Osteoblast (primary cell): ENCODE measurements around the gene KYNU. TPM values are rescaled to one million over a fixed set of nuclear protein-coding genes. Genes with fewer than 3 reads are reported as not detected.

Experiments used
- DNase-seq: peaks from one replicate; pipeline ENCODE4 v3.0.0; 2011; ENCODE audit warnings: low spot score, mixed read lengths; ENCODE audit not compliant: insufficient read length; ENCODE audit errors: missing footprints
- H2AFZ ChIP-seq: 2 replicates; pipeline ENCODE4 v1.6.0; 2011; ENCODE audit warnings: mild to moderate bottlenecking, low read length
- H3K27ac ChIP-seq: 2 replicates; pipeline ENCODE4 v1.5.1; 2011; ENCODE audit warnings: mild to moderate bottlenecking, low read depth, low read length, moderate library complexity
- H3K27me3 ChIP-seq: 2 replicates; pipeline ENCODE4 v1.6.0; 2012; ENCODE audit warnings: mild to moderate bottlenecking, control low read depth, inconsistent platforms, low read length, moderate library complexity; ENCODE audit not compliant: insufficient read depth
- H3K36me3 ChIP-seq: 2 replicates; pipeline ENCODE4 v1.5.1; 2011; ENCODE audit warnings: mild to moderate bottlenecking, low read length, control low read depth, moderate library complexity; ENCODE audit not compliant: insufficient read depth
- H3K4me1 ChIP-seq: 2 replicates; pipeline ENCODE4 v1.5.1; 2011; ENCODE audit warnings: mild to moderate bottlenecking, low read length, control low read depth, moderate library complexity; ENCODE audit not compliant: insufficient read depth
- H3K4me2 ChIP-seq: 2 replicates; pipeline ENCODE4 v1.6.0; 2011; ENCODE audit warnings: mild to moderate bottlenecking, low read length; ENCODE audit not compliant: insufficient read depth
- H3K4me3 ChIP-seq: fragments of 200-600 bp; sonication (generic); 3 replicates; pipeline ENCODE4 v1.5.1; 2012; ENCODE audit warnings: mild to moderate bottlenecking, low read length, inconsistent platforms; ENCODE audit not compliant: insufficient read depth
- H3K79me2 ChIP-seq: 2 replicates; pipeline ENCODE4 v1.6.0; 2012; ENCODE audit warnings: mild to moderate bottlenecking, low read length, control low read depth, inconsistent platforms; ENCODE audit not compliant: insufficient read depth
- H3K9me3 ChIP-seq: 2 replicates; pipeline ENCODE4 v1.5.1; 2011; ENCODE audit warnings: low read depth, low read length, control low read depth
- H4K20me1 ChIP-seq: 2 replicates; pipeline ENCODE4 v1.6.0; 2012; ENCODE audit warnings: mild to moderate bottlenecking, low read length, control low read depth; ENCODE audit not compliant: insufficient read depth
- CTCF ChIP-seq: IDR thresholded peaks from 2 replicates; pipeline ENCODE4 v1.5.1; 2011; ENCODE audit warnings: mild to moderate bottlenecking, low read depth, low read length, moderate library complexity; ENCODE audit errors: extremely low read depth
- total RNA-seq: library from RNA; depleted of rRNA; stranded (reverse); fragments of >200 nt; gene quantifications from 2 replicates; pipeline ENCODE4 v1.2.3, GENCODE V29; 2012

KYNU gene
- total RNA-seq, 1 donor = 10.9 TPM

GRCh38 chr2:143075711-143076110 lies 198.2 kb downstream of the KYNU start:
- no peak for DNase-seq

GRCh38 chr2:143078104-143078503 lies 200.6 kb downstream of the KYNU start:
- H3K27ac ChIP-seq = no peak overlapping the region
- no peaks in the 10 kb centered on the region for H4K20me1 ChIP-seq
- H3K9me3 ChIP-seq = no peaks in the 10 kb centered on the region
- DNase-seq = no peak
- no peaks in the 10 kb centered on the region for H3K79me2 ChIP-seq
- no peak overlapping the region for H3K4me3 ChIP-seq
- no peaks in the 10 kb centered on the region for H3K4me1 ChIP-seq
- H3K36me3 ChIP-seq = no peaks in the 10 kb centered on the region
- no peak overlapping the region for H3K4me2 ChIP-seq
- no peak overlapping the region for H2AFZ ChIP-seq
- TF ChIP-seq CTCF = no peak
- H3K27me3 ChIP-seq = no peaks in the 10 kb centered on the region

More at GRCh38 chr2:143075711-143076110, 198.2 kb downstream of the KYNU start:
- H3K36me3 ChIP-seq = no peaks in the 10 kb centered on the region
- no peaks in the 10 kb centered on the region for H3K79me2 ChIP-seq
- no peaks in the 10 kb centered on the region for H3K27me3 ChIP-seq
- no peaks in the 10 kb centered on the region for H3K9me3 ChIP-seq
- no peaks in the 10 kb centered on the region for H3K4me1 ChIP-seq
- H3K27ac ChIP-seq = no peak overlapping the region
- no peaks in the 10 kb centered on the region for H4K20me1 ChIP-seq
- H3K4me3 ChIP-seq = no peak overlapping the region
- H2AFZ ChIP-seq = no peak overlapping the region
- no peak overlapping the region for H3K4me2 ChIP-seq
- TF ChIP-seq CTCF = no peak

- Histone ChIP-seq H3K79me2 (no peaks in the 10 kb centered on the region), H3K36me3 (no peaks in the 10 kb centered on the region), H3K4me2 (no peak overlapping the region), H3K27ac (no peak overlapping the region), H3K4me3 (no peak overlapping the region), H3K4me1 (no peaks in the 10 kb centered on the region), H4K20me1 (no peaks in the 10 kb centered on the region), H2AFZ (no peak overlapping the region), H3K27me3 (no peaks in the 10 kb centered on the region), H3K9me3 (no peaks in the 10 kb centered on the region)
- no peak for DNase-seq
- TF ChIP-seq CTCF = no peak
Measured at GRCh38 chr2:143081616-143082015, 204.2 kb downstream of the KYNU start.

GRCh38 chr2:143083636-143084035 lies 206.2 kb downstream of the KYNU start:
- H2AFZ ChIP-seq = peak overlapping the region; percentile 71
- TF ChIP-seq CTCF = no peak

More at GRCh38 chr2:143083636-143084035, 206.2 kb downstream of the KYNU start:
- Histone ChIP-seq H3K9me3 (no peaks in the 10 kb centered on the region), H3K79me2 (no peaks in the 10 kb centered on the region), H4K20me1 (no peaks in the 10 kb centered on the region), H3K4me1 (no peaks in the 10 kb centered on the region), H3K27ac (no peak overlapping the region), H3K4me2 (peak overlapping the region; percentile 68), H3K27me3 (no peaks in the 10 kb centered on the region), H3K4me3 (peak overlapping the region; percentile 14), H3K36me3 (no peaks in the 10 kb centered on the region)
- peak; percentile 68 for DNase-seq
